ENCODE data around the gene HYAL2.

The HYAL2 gene

GRCh38 chr3:50323614-50324199 lies 1.2 kb upstream of the HYAL2 start:
- no peak for TF ChIP-seq CTCF (IDR thresholded peaks at IDR 0.05; ENCODE audit: low read depth, low read length)
- H3K4me3 ChIP-seq (ENCODE audit: low read depth, low read length), result no peak overlapping the region

- TF ChIP-seq CTCF (IDR thresholded peaks at IDR 0.05; ENCODE audit: low read depth, low read length), result no peak
- no peak overlapping the region for H3K4me3 ChIP-seq (ENCODE audit: low read depth, low read length)
Observed at GRCh38 chr3:50323092-50323600, 601 bp upstream of the HYAL2 start.

- no peak for TF ChIP-seq CTCF (IDR thresholded peaks at IDR 0.05; ENCODE audit: low read depth, low read length)
- H3K4me3 ChIP-seq (ENCODE audit: low read depth, low read length), result peak overlapping the region; percentile 73
Observed at GRCh38 chr3:50322115-50322385, 495 bp downstream of the HYAL2 start.

- H3K4me3 ChIP-seq (ENCODE audit: low read depth, low read length), result peak overlapping the region; percentile 73
- TF ChIP-seq CTCF (IDR thresholded peaks at IDR 0.05; ENCODE audit: low read depth, low read length), result peak; percentile 44
Observed at GRCh38 chr3:50321336-50322114, 1.0 kb downstream of the HYAL2 start.

- TF ChIP-seq CTCF (IDR thresholded peaks at IDR 0.05; ENCODE audit: low read depth, low read length), result no peak
- peak overlapping the region; percentile 73 for H3K4me3 ChIP-seq (ENCODE audit: low read depth, low read length)
Observed at GRCh38 chr3:50320853-50321335, 1.7 kb downstream of the HYAL2 start.

GRCh38 chr3:50319894-50320625 lies 2.5 kb downstream of the HYAL2 start:
- TF ChIP-seq CTCF (IDR thresholded peaks at IDR 0.05; ENCODE audit: low read depth, low read length), result no peak
- peak overlapping the region; percentile 73 for H3K4me3 ChIP-seq (ENCODE audit: low read depth, low read length)

Measured in WI38 (cell line).